ACHN (cell line): ENCODE results near the gene ZNF512B.
A peak's percentile ranks its signal among the peaks of the same experiment; 100 is the strongest.
"Not testable (repeated sequence)": the region's sequence is repeated elsewhere in the genome, so short reads cannot be mapped to it uniquely, and the experiment has no call there.

ENCODE experiments used
- DNase-seq: peaks from one replicate; pipeline ENCODE4 v3.0.0-alpha.2; 2015
- in situ Hi-C: cut with HindIII; loops from 2 replicates; pipeline ENCODE4 v1.10.0; 2017; ENCODE audit warnings: low sequenced_read_pairs, low pct_ligation_motif_present, low pct_unique_long_range_greater_than_20kb

Gene ZNF512B

GRCh38 chr20:63942250-63942951 lies 27.3 kb downstream of the ZNF512B start:
- in situ Hi-C loops: no loop called here
- DNase-seq: peak; percentile 5

DNA sequence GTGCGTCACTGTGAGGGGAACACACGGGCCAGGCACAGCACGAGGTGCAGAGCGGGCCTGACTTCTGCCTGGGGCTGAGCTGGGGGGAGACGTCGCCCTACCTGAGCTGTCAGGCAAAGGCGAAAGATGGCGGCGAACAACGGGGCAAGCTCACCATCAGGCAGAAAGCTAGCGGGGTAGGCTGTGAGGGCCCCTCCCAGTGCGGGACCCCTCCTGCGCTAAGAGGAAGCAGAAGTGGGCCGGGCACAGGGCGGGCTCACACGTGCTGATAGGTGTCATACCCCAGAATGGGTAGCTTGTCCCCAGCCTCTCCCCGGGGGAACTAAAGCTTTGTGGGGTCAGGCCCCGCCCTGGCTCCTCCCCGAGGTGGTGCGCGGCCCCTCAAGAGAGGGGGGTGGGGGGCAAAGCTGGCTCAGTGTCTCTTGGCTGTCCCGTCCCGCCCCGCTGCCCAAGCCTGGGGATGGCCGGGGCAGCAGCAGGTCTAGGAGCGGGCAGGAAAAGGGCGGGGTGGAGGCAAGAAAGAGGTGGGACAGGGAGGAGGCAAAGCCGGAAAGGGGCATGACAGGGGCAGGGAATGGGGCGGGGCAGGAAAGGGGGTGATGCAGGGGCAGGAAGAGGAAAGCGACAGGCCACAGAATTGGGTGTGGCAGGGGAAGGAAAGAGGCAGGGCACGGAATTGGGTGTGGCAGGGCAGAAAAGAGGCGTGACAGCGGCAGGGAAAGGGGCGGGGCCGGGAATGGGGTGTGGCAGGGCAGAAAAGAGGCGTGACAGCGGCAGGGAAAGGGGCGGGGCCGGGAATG lies 28.2 kb downstream of the ZNF512B start:
- in situ Hi-C loops: no loop called here
- no peak for DNase-seq

GRCh38 chr20:63940472-63941266 lies 29.1 kb downstream of the ZNF512B start:
- no peak for DNase-seq
- in situ Hi-C loops: no loop called here

- DNase-seq: no peak
- in situ Hi-C loops: no loop called here
These were observed 29.7 kb downstream of the ZNF512B start for GRCh38 chr20:63940071-63940471.

GRCh38 chr20:63939061-63939935 lies 30.4 kb downstream of the ZNF512B start:
- in situ Hi-C loops: no loop called here
- DNase-seq: no peak

DNA sequence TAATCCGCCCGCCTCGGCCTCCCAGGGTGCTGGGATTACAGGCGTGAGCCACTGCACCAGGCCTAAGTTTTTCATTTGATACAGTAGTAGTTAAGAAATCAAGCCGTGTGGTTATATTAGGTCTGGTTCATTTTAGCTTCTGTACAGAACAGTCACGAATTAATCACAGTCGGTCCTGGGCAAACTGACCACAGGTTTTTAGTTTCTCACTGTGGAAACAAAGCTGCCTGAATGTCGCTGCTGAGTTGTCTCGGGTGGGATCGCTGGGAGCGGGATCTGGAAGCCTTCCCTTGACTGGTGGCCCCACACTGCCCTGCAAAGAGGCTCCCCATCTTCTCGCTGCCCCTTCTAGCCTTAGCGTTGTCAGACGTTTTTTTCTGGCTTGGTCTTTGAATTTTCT lies 32.1 kb downstream of the ZNF512B start:
- DNase-seq: no peak
- in situ Hi-C loops: no loop called here

DNA sequence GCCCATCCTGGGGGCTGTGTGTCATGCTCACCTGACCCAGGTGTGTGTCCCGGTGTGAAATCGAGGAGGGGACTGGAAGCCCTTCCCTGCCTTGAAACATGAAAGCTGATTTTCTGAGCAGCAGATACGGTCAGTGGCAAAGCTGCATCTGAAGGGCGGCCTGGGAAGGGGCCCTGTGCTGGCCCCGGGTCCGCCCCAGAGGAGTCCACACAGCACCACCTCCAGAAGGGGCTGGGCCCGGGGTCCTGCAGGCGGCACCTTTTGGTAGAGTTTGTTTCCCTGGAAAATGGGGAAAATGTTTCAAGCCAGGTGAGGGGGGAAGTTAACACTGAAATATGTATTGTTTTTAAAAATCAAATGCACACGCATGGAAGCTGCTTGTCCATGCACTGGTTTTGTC lies 34.3 kb downstream of the ZNF512B start:
- in situ Hi-C loops: no loop called here
- DNase-seq: no peak

DNA sequence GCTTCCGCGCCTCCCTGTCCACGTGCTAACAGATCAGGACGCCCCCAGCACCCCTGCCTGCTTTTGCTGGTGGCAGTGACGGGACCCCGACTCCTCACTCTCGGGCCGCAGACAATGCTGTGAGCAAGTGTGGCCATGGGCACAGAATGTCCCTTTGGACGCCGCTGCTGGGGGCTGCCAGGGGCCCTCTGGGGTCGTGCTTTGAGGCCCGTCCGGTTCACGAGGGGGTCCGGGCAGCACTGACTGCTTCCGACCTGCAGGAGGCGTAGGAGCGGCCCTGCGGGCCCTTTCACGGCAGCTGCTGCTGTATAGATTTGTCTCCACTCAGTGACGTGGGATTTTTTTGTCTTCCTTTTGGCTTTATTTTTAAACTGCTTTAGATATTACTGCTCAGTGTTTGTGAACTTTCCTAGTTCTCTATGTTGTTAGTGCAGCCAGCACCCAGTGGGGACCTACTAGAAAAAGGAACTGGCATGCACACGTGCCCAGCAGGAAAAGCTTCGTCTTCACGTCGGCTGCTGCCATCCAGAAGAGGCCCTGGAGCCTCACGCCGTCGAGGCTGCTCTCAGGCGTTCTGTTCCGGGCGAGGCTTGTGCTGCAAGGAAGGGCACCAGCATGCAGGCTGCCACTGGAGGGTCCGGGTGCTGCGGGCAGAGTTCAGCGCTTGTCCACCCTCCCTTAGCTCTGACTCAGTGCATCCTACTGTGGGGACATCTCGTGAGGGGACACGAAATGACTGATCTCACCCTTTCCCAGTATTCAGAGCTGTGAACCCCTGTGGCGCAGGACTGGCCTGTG lies 35.3 kb downstream of the ZNF512B start:
- in situ Hi-C loops: no loop called here
- no peak for DNase-seq

- in situ Hi-C loops: no loop called here
- DNase-seq: no peak
These were observed 36.1 kb downstream of the ZNF512B start for GRCh38 chr20:63933646-63934045.

DNA sequence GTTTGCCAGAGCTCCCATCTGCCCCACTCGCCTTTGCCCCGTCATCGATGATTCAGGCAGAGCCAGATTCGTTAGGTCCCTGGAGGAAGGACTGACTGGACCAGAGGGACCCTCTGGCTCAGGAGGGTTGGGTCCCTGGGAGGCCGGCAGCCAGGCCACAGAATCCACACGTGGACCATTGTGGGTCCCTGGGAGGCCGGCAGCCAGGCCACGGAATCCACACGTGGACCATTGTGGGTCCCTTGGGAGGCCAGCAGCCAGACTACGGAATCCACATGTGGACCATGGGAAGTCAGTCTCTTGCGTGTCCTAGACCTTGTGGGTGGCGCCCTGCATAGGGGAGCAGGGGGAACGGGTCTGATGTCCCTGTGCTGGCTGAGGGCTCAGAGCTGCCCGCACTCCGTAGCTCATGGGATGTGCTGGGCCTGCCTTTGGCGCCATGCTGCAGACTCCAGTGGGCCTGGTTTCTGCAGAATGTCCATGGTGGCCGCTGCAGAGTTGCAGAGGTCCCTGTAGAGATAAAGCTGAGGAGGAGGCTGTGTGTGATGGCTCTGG lies 37.0 kb downstream of the ZNF512B start:
- no peak for DNase-seq
- in situ Hi-C loops: no loop called here

DNA sequence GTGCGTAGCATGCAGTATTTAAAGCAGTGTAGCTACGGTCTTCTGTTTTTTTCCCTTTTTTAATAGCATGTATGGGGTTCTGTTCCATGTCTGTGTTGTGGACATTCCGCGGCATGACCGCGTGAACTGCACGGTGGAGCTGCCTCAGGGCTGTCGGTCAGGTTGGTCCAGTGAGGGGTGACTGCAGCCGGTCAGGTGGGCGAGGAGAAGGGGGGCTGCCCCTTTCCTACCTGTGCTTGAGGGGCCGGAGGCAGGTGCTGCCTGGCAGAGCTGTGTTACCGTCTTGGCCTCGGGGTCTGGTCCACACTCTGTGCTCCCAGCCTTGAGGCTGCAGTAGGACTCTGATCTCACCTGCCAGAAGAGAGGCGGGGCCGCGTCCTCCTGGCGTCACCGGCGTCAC lies 38.0 kb downstream of the ZNF512B start:
- DNase-seq: no peak
- in situ Hi-C loops: no loop called here

- in situ Hi-C loops: no loop called here
- DNase-seq: no peak
These were observed 38.7 kb downstream of the ZNF512B start for GRCh38 chr20:63930971-63931553.

GRCh38 chr20:63929473-63929883 lies 40.3 kb downstream of the ZNF512B start:
- DNase-seq: not testable (repeated sequence)

DNA sequence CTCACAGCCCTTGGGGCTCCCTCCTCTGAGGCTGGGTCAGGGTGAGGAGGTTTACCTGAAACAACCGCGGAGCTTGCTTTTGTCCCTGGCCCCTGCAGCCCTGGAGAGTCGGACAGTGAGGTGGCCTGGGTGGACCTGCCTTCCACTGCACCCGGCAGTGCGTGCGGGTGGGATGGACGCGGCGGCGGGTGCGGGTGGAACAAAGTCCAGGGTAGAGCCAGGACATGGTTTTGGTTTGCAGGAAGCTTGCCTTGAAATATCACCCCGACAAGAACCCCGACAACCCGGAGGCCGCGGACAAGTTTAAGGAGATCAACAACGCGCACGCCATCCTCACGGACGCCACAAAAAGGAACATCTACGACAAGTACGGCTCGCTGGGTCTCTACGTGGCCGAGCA lies 40.7 kb downstream of the ZNF512B start:
- no peak for DNase-seq
- in situ Hi-C loops: no loop called here

More at GRCh38 chr20:63929473-63929883, 40.3 kb downstream of the ZNF512B start:
- in situ Hi-C loops: not testable (repeated sequence)

DNA sequence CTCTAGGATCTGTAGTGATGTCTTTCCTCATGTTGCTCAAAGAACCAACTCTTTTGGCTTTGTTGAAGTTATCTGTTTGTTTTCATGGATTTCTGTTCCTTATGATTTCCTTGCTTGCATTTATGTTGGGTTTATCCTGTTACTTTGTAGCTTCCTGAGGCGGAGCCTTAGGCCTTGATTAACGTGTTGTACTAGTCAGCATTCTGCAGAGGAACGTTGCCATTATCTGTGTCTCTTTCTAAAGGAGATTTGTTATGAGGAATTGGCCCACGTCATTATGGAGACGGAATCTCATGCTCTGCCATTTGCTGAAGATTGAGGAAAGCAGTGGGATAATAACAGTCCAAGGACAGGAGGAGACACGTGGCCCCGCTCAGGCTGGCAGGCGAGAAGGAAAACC lies 43.4 kb downstream of the ZNF512B start:
- DNase-seq: no peak
- in situ Hi-C loops: no loop called here

- DNase-seq: no peak
- in situ Hi-C loops: no loop called here
These were observed 45.5 kb downstream of the ZNF512B start for GRCh38 chr20:63924241-63924640.

DNA sequence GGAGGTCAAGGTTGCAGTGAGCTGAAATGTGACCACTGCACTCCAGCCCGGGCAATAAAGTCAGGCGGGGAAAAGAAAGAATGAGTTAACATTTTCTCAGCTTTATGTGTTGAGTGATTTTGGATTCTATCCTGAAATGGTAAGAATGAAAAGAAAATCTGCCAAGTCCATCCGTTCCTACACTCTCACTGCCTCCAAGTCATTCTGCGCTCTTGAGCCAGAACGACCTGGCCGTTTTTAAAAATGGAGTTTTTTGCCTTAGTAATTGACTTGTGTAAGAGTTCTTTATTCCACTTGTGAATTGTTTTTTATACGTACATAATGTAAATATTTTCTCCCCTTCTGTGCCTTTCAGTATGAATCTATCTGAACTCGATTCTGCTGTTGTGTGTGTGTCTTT lies 46.1 kb downstream of the ZNF512B start:
- in situ Hi-C loops: no loop called here
- no peak for DNase-seq
